HFFc6 (cell line): ENCODE data around the gene GDF15. TPM values are rescaled to one million over a fixed set of nuclear protein-coding genes. Genes with fewer than 3 reads are reported as not detected.

ENCODE experiments used
- DNase-seq: peaks from one replicate; pipeline ENCODE4 v3.0.0-alpha.2; 2018
- H3K27ac Mint-ChIP-seq: 2 replicates; pipeline ENCODE4 v1.8.0; 2020; ENCODE audit warnings: mild to moderate bottlenecking, mixed read lengths
- H3K27me3 Mint-ChIP-seq: 2 replicates; pipeline ENCODE4 v1.8.0; 2021; ENCODE audit warnings: mild to moderate bottlenecking, moderate library complexity, mixed read lengths; ENCODE audit not compliant: insufficient read depth
- H3K36me3 Mint-ChIP-seq: 2 replicates; pipeline ENCODE4 v1.8.0; 2021; ENCODE audit warnings: low read depth, mixed read lengths
- H3K4me1 Mint-ChIP-seq: 2 replicates; pipeline ENCODE4 v1.8.0; 2020; ENCODE audit warnings: low read depth, mixed read lengths
- H3K4me3 Mint-ChIP-seq: 2 replicates; pipeline ENCODE4 v1.8.0; 2020; ENCODE audit warnings: mild to moderate bottlenecking, moderate library complexity, mixed read lengths
- H3K9me3 Mint-ChIP-seq: 2 replicates; pipeline ENCODE4 v1.8.0; 2020; ENCODE audit warnings: mild to moderate bottlenecking, mixed read lengths
- CTCF ChIP-seq: fragments of 200-600 bp; sonication (generic); IDR thresholded peaks from 2 replicates; pipeline ENCODE4 v1.5.0; 2021; ENCODE audit warnings: antibody characterized with exemption, mild to moderate bottlenecking
- total RNA-seq, 6 experiments: library from RNA; stranded (reverse); fragmentation: NEBNext Ultra II Directional; extraction: Animal tissue kit (Norgen Biotek cat#: 25700); gene quantifications; 2 replicates in 1 of 6; 3 replicates in 5 of 6; pipeline ENCODE4 v1.2.3, GENCODE V29; 2021

Gene GDF15
- total RNA-seq, 6 experiments from 2014 or later = 21.3 to 36.9 (median 24.9) TPM

DNA sequence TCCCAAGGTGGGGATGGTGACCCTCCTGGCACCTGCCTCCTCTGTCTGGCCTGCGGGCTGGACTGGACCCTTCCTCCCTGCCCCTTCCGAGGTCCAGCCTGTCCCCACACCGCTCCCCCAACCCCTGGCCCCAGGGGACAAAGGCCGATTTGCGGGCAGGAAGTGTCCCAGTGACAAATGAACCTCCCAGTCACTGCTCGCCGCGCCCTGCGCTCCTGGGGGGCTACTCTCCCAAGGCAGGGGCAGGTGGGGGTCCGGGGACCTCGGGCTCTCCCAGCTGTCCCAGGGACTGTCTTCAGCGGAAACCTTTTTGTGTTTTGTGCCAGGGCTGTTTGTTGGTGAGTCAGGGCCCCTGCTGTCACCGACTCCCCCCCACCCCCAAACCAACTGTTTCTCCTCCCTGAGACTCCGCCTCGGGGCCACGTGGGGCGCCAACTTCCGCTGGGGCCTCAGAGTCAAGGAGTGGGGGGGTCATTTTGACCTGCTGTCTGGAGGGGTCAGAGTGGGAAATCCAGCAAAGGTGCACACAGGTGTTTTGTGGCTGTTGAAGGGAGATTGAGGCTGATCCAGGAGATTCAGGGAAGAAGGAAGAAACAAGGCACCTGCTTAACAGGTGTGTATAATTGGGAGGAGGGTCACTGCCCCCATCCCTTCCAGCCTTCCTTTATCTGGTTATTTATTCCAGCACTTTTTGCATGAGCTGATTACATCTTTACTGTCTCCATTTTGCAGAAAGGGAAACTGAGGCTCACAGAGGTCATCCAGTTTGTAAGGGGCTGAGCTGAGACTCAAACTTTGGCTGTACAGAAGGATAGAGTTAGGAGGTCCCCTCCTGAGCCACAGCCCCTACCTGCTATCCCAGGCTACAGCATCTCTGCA lies 44.7 kb upstream of the GDF15 start:
- Mint-ChIP-seq H3K27ac (peak overlapping the region; percentile 59), H3K27me3 (peaks cover 2% of the 10 kb centered on the region; the same call in 1 of the 2 replicates), H3K9me3 (no peaks in the 10 kb centered on the region), H3K4me1 (peaks cover 13% of the 10 kb centered on the region), H3K4me3 (peak overlapping the region; percentile 86), H3K36me3 (peaks cover 7% of the 10 kb centered on the region)
- DNase-seq = peak; percentile 39
- peak; percentile 49; the same call in 1 of the 2 replicates for TF ChIP-seq CTCF

GRCh38 chr19:18342090-18342632 lies 43.8 kb upstream of the GDF15 start:
- DNase-seq = no peak
- H3K4me1 Mint-ChIP-seq = peaks cover 13% of the 10 kb centered on the region
- H3K27ac Mint-ChIP-seq = no peak overlapping the region
- no peaks in the 10 kb centered on the region for H3K9me3 Mint-ChIP-seq
- no peak overlapping the region; the same call in 1 of the 2 replicates for H3K4me3 Mint-ChIP-seq
- no peak for TF ChIP-seq CTCF
- peaks cover 11% of the 10 kb centered on the region for H3K36me3 Mint-ChIP-seq
- peaks cover 2% of the 10 kb centered on the region; the same call in 1 of the 2 replicates for H3K27me3 Mint-ChIP-seq

DNA sequence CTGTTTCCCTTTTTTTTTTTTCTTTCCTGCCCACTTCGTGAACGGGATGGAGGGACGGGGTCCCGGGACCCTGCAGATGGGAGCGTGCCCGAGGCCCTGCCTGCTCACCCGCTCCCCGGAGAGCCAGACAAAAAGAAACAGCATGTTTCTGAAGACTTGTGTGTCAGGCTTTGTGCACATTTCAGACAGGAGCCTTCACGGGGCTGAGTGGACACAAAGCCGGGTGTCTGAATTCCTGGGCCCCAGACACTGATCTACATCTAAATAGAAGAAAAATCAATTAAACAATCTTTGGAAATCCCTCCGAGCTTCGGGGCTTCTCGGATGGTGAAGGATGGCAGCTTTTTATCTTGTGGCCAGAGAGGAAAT lies 41.4 kb upstream of the GDF15 start:
- Mint-ChIP-seq H3K27ac (no peak overlapping the region), H3K27me3 (peaks cover 3% of the 10 kb centered on the region; the same call in 1 of the 2 replicates), H3K9me3 (no peaks in the 10 kb centered on the region), H3K4me1 (peaks cover 16% of the 10 kb centered on the region), H3K36me3 (peaks cover 11% of the 10 kb centered on the region), H3K4me3 (no peak overlapping the region)
- no peak for TF ChIP-seq CTCF
- no peak for DNase-seq

- Mint-ChIP-seq H3K27ac (no peak overlapping the region), H3K4me3 (no peak overlapping the region), H3K36me3 (peaks cover 14% of the 10 kb centered on the region), H3K4me1 (peaks cover 16% of the 10 kb centered on the region), H3K9me3 (no peaks in the 10 kb centered on the region), H3K27me3 (peaks cover 3% of the 10 kb centered on the region; the same call in 1 of the 2 replicates)
- no peak for DNase-seq
- TF ChIP-seq CTCF = no peak
Observed at GRCh38 chr19:18345296-18345695, 40.7 kb upstream of the GDF15 start.

DNA sequence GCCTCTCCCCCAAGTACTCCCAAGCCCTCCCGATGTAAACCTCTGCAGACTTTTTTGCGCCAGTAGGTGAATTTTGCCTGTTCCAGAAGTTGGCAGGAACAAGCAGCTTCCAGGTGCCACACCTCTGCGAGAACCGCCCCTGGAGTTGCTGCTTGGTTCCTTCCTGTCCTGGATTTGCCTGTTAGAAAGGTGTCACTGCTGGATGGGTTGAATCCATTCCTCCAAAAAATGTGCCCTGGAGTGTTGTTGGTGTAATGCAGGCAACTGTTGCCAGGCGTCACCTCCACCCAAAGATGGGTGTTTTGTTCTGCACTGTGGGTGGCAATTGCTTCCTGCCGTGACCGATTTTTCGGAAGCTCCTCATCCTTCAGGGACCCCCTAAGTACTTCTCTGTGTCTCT lies 39.9 kb upstream of the GDF15 start:
- H3K27me3 Mint-ChIP-seq = peaks cover 3% of the 10 kb centered on the region; the same call in 1 of the 2 replicates
- no peak for DNase-seq
- no peak overlapping the region for H3K4me3 Mint-ChIP-seq
- H3K36me3 Mint-ChIP-seq = peaks cover 17% of the 10 kb centered on the region
- peaks cover 15% of the 10 kb centered on the region for H3K4me1 Mint-ChIP-seq
- no peak overlapping the region for H3K27ac Mint-ChIP-seq
- no peaks in the 10 kb centered on the region for H3K9me3 Mint-ChIP-seq
- TF ChIP-seq CTCF = 0 out of 2 replicates have a peak, but pooled peaks have one; percentile 10
